H1 (cell line): ENCODE data around the gene CCDC40. TPM values are rescaled to one million over a fixed set of nuclear protein-coding genes. Genes with fewer than 3 reads are reported as not detected.

Experiments used
- CTCF ChIA-PET: fragments of 300-600 bp; sonication (Branson Sonifier 250); formaldehyde crosslinking; loops from one replicate; lab custom pipeline; 2021; ENCODE audit not compliant: partially characterized antibody; lab: Charles Lee
- POLR2A ChIA-PET: fragments of 300-600 bp; sonication (Branson Sonifier 250); formaldehyde crosslinking; loops from one replicate; lab custom pipeline; 2021; ENCODE audit warnings: inconsistent platforms; ENCODE audit not compliant: partially characterized antibody; lab: Charles Lee
- DNase-seq, 2 experiments: peaks; one replicate each; pipeline versions ENCODE4 v3.0.0 to v3.0.0-alpha.2; 2010 to 2022; ENCODE audit warnings: low spot score in 2 of 2, low read depth in 1 of 2, mixed read lengths in 1 of 2
- FAIRE-seq: peaks from 2 replicates; lab custom pipeline; 2011; peaks lifted over from hg19 to GRCh38; lab: Jason Lieb, UNC
- H2AFZ ChIP-seq: 2 replicates; pipeline ENCODE4 v1.8.1; 2012; ENCODE audit warnings: low read length, inconsistent platforms
- H2AK5ac ChIP-seq: 2 replicates; pipeline ENCODE4 v1.6.1; 2013; ENCODE audit warnings: low read depth, low read length
- H2BK120ac ChIP-seq: replicated peaks from 2 replicates; pipeline ENCODE3; 2013; ENCODE audit warnings: low read depth, low read length, inconsistent platforms
- H2BK12ac ChIP-seq: 2 replicates; pipeline ENCODE4 v1.6.1; 2013; ENCODE audit warnings: low read depth, low read length
- H2BK15ac ChIP-seq: 2 replicates; pipeline ENCODE4 v1.6.1; 2013; ENCODE audit warnings: low read length
- H2BK20ac ChIP-seq: 2 replicates; pipeline ENCODE4 v1.6.1; 2013; ENCODE audit warnings: low read length
- H2BK5ac ChIP-seq: 2 replicates; pipeline ENCODE4 v1.6.1; 2013; ENCODE audit warnings: low read depth, low read length
- H3K14ac ChIP-seq: 2 replicates; pipeline ENCODE4 v1.6.1; 2013; ENCODE audit warnings: inconsistent platforms; ENCODE audit not compliant: insufficient read length
- H3K18ac ChIP-seq: 2 replicates; pipeline ENCODE4 v1.6.1; 2013; ENCODE audit warnings: low read length; ENCODE audit errors: extremely low read depth
- H3K23ac ChIP-seq: 2 replicates; pipeline ENCODE4 v1.6.1; 2013; ENCODE audit warnings: inconsistent platforms; ENCODE audit not compliant: insufficient read length
- H3K23me2 ChIP-seq: 2 replicates; pipeline ENCODE4 v1.6.1; 2013; ENCODE audit warnings: low read depth, low read length
- H3K27ac ChIP-seq: 2 replicates; pipeline ENCODE4 v1.6.1; 2011; ENCODE audit warnings: low read depth, low read length, inconsistent platforms
- H3K27me3 ChIP-seq, 4 experiments: replicated peaks in 1 of 4; 1 replicate in 1 of 4; 2 replicates in 3 of 4; pipeline versions ENCODE4 v1.6.1 to v1.8.1; 2011 to 2013; ENCODE audit warnings: low read length in 3 of 4, mild to moderate bottlenecking in 3 of 4, inconsistent platforms in 2 of 4, mixed read lengths in 2 of 4, moderate library complexity in 1 of 4; ENCODE audit not compliant: control insufficient read depth in 3 of 4, insufficient read depth in 3 of 4; ENCODE audit errors: extremely low read depth in 1 of 4
- H3K36me3 ChIP-seq, 4 experiments: 2 replicates each; pipeline versions ENCODE4 v1.6.1 to v1.8.1; 2011 to 2013; ENCODE audit warnings: mild to moderate bottlenecking in 4 of 4, low read length in 3 of 4, moderate library complexity in 2 of 4, control low read depth in 1 of 4, inconsistent platforms in 1 of 4; ENCODE audit not compliant: insufficient read depth in 4 of 4, control insufficient read depth in 2 of 4
- H3K4ac ChIP-seq: replicated peaks from 2 replicates; pipeline ENCODE3; 2013; ENCODE audit warnings: low read length, low read depth, mixed read lengths, inconsistent platforms; ENCODE audit not compliant: insufficient read length
- H3K4me1 ChIP-seq, 4 experiments: replicated peaks in 1 of 4; 1 replicate in 1 of 4; 2 replicates in 3 of 4; pipeline versions ENCODE4 v1.6.1 to v1.8.1; 2011 to 2013; ENCODE audit warnings: low read length in 3 of 4, inconsistent platforms in 2 of 4, mixed read lengths in 1 of 4; ENCODE audit not compliant: insufficient read depth in 4 of 4, control insufficient read depth in 3 of 4
- H3K4me2 ChIP-seq, 2 experiments: 2 replicates each; pipeline versions ENCODE4 v1.6.1 to v1.8.1; 2011 to 2013; ENCODE audit warnings: low read depth in 2 of 2, low read length in 2 of 2, control low read depth in 1 of 2, inconsistent platforms in 1 of 2, mild to moderate bottlenecking in 1 of 2; ENCODE audit not compliant: insufficient read depth in 1 of 2
- H3K4me3 ChIP-seq, 4 experiments: fragments of 200-600, 300-600 bp in 1 of 4; sonication (generic), shearing (Covaris generic), sonication (Bioruptor Twin) in 1 of 4; 2 replicates each; pipeline versions ENCODE4 v1.5.1 to v1.8.1; 2011 to 2016; ENCODE audit warnings: low read length in 4 of 4, low read depth in 3 of 4, control low read depth in 2 of 4, inconsistent platforms in 2 of 4, mild to moderate bottlenecking in 2 of 4, mixed read lengths in 1 of 4, moderate library complexity in 1 of 4; ENCODE audit not compliant: insufficient read depth in 2 of 4; ENCODE audit errors: extremely low read depth in 1 of 4
- H3K56ac ChIP-seq: replicated peaks from 2 replicates; pipeline ENCODE3; 2013; ENCODE audit warnings: low read depth, mild to moderate bottlenecking, mixed read lengths, low read length, inconsistent platforms; ENCODE audit not compliant: insufficient read length
- H3K79me1 ChIP-seq: 2 replicates; pipeline ENCODE4 v1.6.1; 2013; ENCODE audit warnings: low read depth, low read length, control low read depth
- H3K79me2 ChIP-seq, 2 experiments: 2 replicates each; pipeline versions ENCODE4 v1.6.1 to v1.8.1; 2012 to 2013; ENCODE audit warnings: low read length in 2 of 2, mild to moderate bottlenecking in 2 of 2, inconsistent platforms in 1 of 2; ENCODE audit not compliant: insufficient read depth in 2 of 2, control insufficient read depth in 1 of 2
- H3K9ac ChIP-seq, 4 experiments: replicated peaks in 1 of 4; 1 replicate in 1 of 4; 2 replicates in 3 of 4; pipeline versions ENCODE4 v1.6.1 to v1.8.1; 2011 to 2013; ENCODE audit warnings: low read depth in 3 of 4, low read length in 3 of 4, control low read depth in 2 of 4, mild to moderate bottlenecking in 2 of 4, moderate library complexity in 2 of 4, inconsistent platforms in 1 of 4; ENCODE audit errors: extremely low read depth in 1 of 4
- H3K9me3 ChIP-seq, 2 experiments: 2 replicates each; pipeline versions ENCODE4 v1.6.1 to v1.8.1; 2012 to 2013; ENCODE audit warnings: mild to moderate bottlenecking in 2 of 2, moderate library complexity in 2 of 2, control low read depth in 1 of 2, inconsistent platforms in 1 of 2, low read depth in 1 of 2, low read length in 1 of 2, mixed read lengths in 1 of 2; ENCODE audit not compliant: insufficient read depth in 2 of 2
- H4K20me1 ChIP-seq, 2 experiments: replicated peaks in 1 of 2; 2 replicates each; pipeline versions ENCODE3 to v1.8.1; 2011 to 2013; ENCODE audit warnings: inconsistent platforms in 2 of 2, low read length in 2 of 2, mild to moderate bottlenecking in 1 of 2; ENCODE audit not compliant: insufficient read depth in 2 of 2, control insufficient read depth in 1 of 2
- H4K5ac ChIP-seq: 2 replicates; pipeline ENCODE4 v1.6.1; 2013; ENCODE audit warnings: low read length, low read depth, mixed read lengths, inconsistent platforms; ENCODE audit not compliant: insufficient read length
- H4K8ac ChIP-seq: 2 replicates; pipeline ENCODE4 v1.8.0; 2013; ENCODE audit warnings: mild to moderate bottlenecking, moderate library complexity, low read length, inconsistent platforms; ENCODE audit not compliant: insufficient read depth; ENCODE audit errors: extremely low read depth
- H4K91ac ChIP-seq: replicated peaks from 2 replicates; pipeline ENCODE3; 2013; ENCODE audit warnings: low read length, mixed read lengths, inconsistent platforms; ENCODE audit not compliant: insufficient read length
- NANOG ChIP-seq: IDR thresholded peaks from 2 replicates; pipeline ENCODE4 v1.6.1; 2011; ENCODE audit warnings: low read length, low read depth, mild to moderate bottlenecking, inconsistent platforms; ENCODE audit not compliant: insufficient read depth, poor library complexity, severe bottlenecking
- NRF1 ChIP-seq: IDR thresholded peaks from 2 replicates; pipeline ENCODE4 v1.6.1; 2011; ENCODE audit warnings: mild to moderate bottlenecking, low read depth, low read length, improper control_type of control experiment
- PHF8 ChIP-seq: fragments of 200-600 bp; sonication (generic); conservative IDR thresholded peaks from 2 replicates; pipeline ENCODE4 v1.7.1; 2012; ENCODE audit warnings: low read depth, mild to moderate bottlenecking, inconsistent platforms, low read length, moderate library complexity
- SUZ12 ChIP-seq: fragments of 200-600 bp; sonication (generic); IDR thresholded peaks from 2 replicates; pipeline ENCODE4 v1.6.1; 2012; ENCODE audit warnings: mild to moderate bottlenecking, inconsistent platforms, low read length, moderate library complexity, mixed read lengths
- ZNF274 ChIP-seq: IDR thresholded peaks from 2 replicates; pipeline ENCODE4 v1.7.0; 2012; ENCODE audit warnings: low read length, borderline replicate concordance; ENCODE audit errors: extremely low read depth
- WGBS, 2 experiments: shearing (Covaris generic) in 1 of 2; methylation state at CpG; one replicate each; pipeline versions ENCODE4 v1.1.6 to v1.1.7; 2013 to 2015; ENCODE audit warnings: low lambda C conversion rate in 2 of 2, mixed read lengths in 2 of 2, inconsistent platforms in 1 of 2, low coverage in 1 of 2, missing lambda C conversion rate in 1 of 2; ENCODE audit not compliant: insufficient replicate concordance in 2 of 2, insufficient coverage in 1 of 2, insufficient read length in 1 of 2; ENCODE audit errors: extremely low coverage in 1 of 2, missing lambda C conversion rate in 1 of 2; 5-methylcytosine and 5-hydroxymethylcytosine counted together
- polyA plus RNA-seq, 7 experiments: library from polyadenylated mRNA; depleted of rRNA in 3 of 7; stranded (reverse) in 5 of 7; unstranded in 2 of 7; fragments of >200 nt in 5 of 7; fragments of 200-250 nt in 2 of 7; gene quantifications; 1 replicate in 5 of 7; 2 replicates in 1 of 7; 4 replicates in 1 of 7; pipeline versions ENCODE4 v1.2.1 to v1.2.3, GENCODE V29; 2011 to 2013; ENCODE audit warnings: missing spikeins in 2 of 7, mixed read lengths in 2 of 7
- total RNA-seq: library from RNA; stranded (reverse); fragmentation: NEBNext Ultra II Directional; extraction: Animal tissue kit (Norgen Biotek cat#: 25700); gene quantifications from 2 replicates; pipeline ENCODE4 v1.2.1, GENCODE V29; 2021

CCDC40 gene
- total and polyA plus RNA-seq, 2 of the 8 experiments (the other 6 are each of a cell fraction or from before 2014, with no cell fraction given), result 4.1 to 11.5 TPM

- H3K27me3 ChIP-seq, result no peaks in the 10 kb centered on the region
- POLR2A ChIA-PET, result interaction anchor here (1.2 to 1.6 kb wide), 3 partner anchors 8 to 55 kb away, joined by 3 to 8 read pairs (median 3); partner anchors contain the start of gene GAA
These were observed 56.5 kb downstream of the CCDC40 start for GRCh38 chr17:80092959-80093358.

More at GRCh38 chr17:80092959-80093358, 56.5 kb downstream of the CCDC40 start:
- TF ChIP-seq NRF1, result no peak
- TF ChIP-seq NANOG, result no peak
- no peak for TF ChIP-seq SUZ12
- TF ChIP-seq ZNF274, result no peak
- TF ChIP-seq PHF8, result no peak
- H2BK120ac ChIP-seq, result no peak overlapping the region
- no peak overlapping the region for H4K8ac ChIP-seq
- H3K4me3 ChIP-seq, result no peak overlapping the region
- H3K14ac ChIP-seq, result no peak overlapping the region
- H2BK15ac ChIP-seq, result no peak overlapping the region
- no peak overlapping the region for H3K23ac ChIP-seq
- FAIRE-seq (no peak), DNase-seq (no peak)
- no peak overlapping the region for H4K5ac ChIP-seq
- no peaks in the 10 kb centered on the region for H3K36me3 ChIP-seq
- no peaks in the 10 kb centered on the region for H3K79me2 ChIP-seq
- H4K20me1 ChIP-seq, result no peaks in the 10 kb centered on the region
- H4K91ac ChIP-seq, result no peak overlapping the region
- no peaks in the 10 kb centered on the region for H3K9me3 ChIP-seq
- no peak overlapping the region for H2BK12ac ChIP-seq
- H3K4ac ChIP-seq, result no peak overlapping the region
- CTCF ChIA-PET, result interaction anchor here (1.0 to 4.4 kb wide), 5 partner anchors 9 to 104 kb away, joined by 3 to 33 read pairs (median 3); no protein-coding TSS in a partner anchor
- no peak overlapping the region for H3K4me2 ChIP-seq
- no peaks in the 10 kb centered on the region for H3K23me2 ChIP-seq
- H2AK5ac ChIP-seq, result no peak overlapping the region
- no peak overlapping the region for H3K56ac ChIP-seq
- no peak overlapping the region for H2BK5ac ChIP-seq
- WGBS, 2 experiments, result 86% methylated on average over 8 of the region's 8 CpGs; no CpG with 5 or more reads in 1 of the 2 experiments
- H3K18ac ChIP-seq, result no peak overlapping the region
- H3K27ac ChIP-seq, result no peak overlapping the region
- H2BK20ac ChIP-seq, result no peak overlapping the region
- no peak overlapping the region for H2AFZ ChIP-seq
- no peaks in the 10 kb centered on the region; a peak in 1 of 7 replicates for H3K4me1 ChIP-seq
- H3K79me1 ChIP-seq, result no peaks in the 10 kb centered on the region
- no peak overlapping the region for H3K9ac ChIP-seq
